Neural crest cell (in vitro differentiated cells): Measurements from ENCODE around the gene ACSL6. TPM values are rescaled to one million over a fixed set of nuclear protein-coding genes. Genes with fewer than 3 reads are reported as not detected.

Experiments
- DNase-seq: peaks from one replicate; pipeline ENCODE4 v3.0.0; 2021; ENCODE audit warnings: low read depth, mixed read lengths, low spot score
- H3K27ac Mint-ChIP-seq: one replicate; pipeline ENCODE4 v1.8.0; 2021; ENCODE audit warnings: mild to moderate bottlenecking, mixed read lengths; ENCODE audit not compliant: unreplicated experiment
- H3K27me3 Mint-ChIP-seq: 2 replicates; pipeline ENCODE4 v1.8.0; 2021; ENCODE audit warnings: low read depth, mild to moderate bottlenecking, mixed read lengths
- H3K36me3 Mint-ChIP-seq: 2 replicates; pipeline ENCODE4 v1.8.0; 2021; ENCODE audit warnings: low read depth, mild to moderate bottlenecking, mixed read lengths
- H3K4me1 Mint-ChIP-seq: 2 replicates; pipeline ENCODE4 v1.8.0; 2021; ENCODE audit warnings: mixed read lengths
- H3K4me3 Mint-ChIP-seq: one replicate; pipeline ENCODE4 v1.8.0; 2021; ENCODE audit warnings: mild to moderate bottlenecking, mixed read lengths
- H3K9me3 Mint-ChIP-seq: 2 replicates; pipeline ENCODE4 v1.8.0; 2021; ENCODE audit warnings: mixed read lengths
- CTCF ChIP-seq: fragments of 200-600 bp; sonication (generic); conservative IDR thresholded peaks from 2 replicates; pipeline ENCODE4 v1.5.0; 2021; ENCODE audit warnings: antibody characterized with exemption, mild to moderate bottlenecking
- total RNA-seq: library from RNA; stranded (reverse); gene quantifications from 2 replicates; pipeline ENCODE4 v1.2.1, GENCODE V29; 2021

ACSL6 gene
- total RNA-seq, 1 donor from 2014 or later = 0.84 TPM

GRCh38 chr5:131977212-131977604 is 34.2 kb downstream of the ACSL6 start:
- no peaks in the 10 kb centered on the region for H3K9me3 Mint-ChIP-seq
- H3K36me3 Mint-ChIP-seq = no peaks in the 10 kb centered on the region
- no peak for TF ChIP-seq CTCF
- DNase-seq = no peak
- H3K27ac Mint-ChIP-seq = no peak overlapping the region
- H3K4me3 Mint-ChIP-seq = no peak overlapping the region
- H3K27me3 Mint-ChIP-seq = no peaks in the 10 kb centered on the region
- H3K4me1 Mint-ChIP-seq = peaks cover 5% of the 10 kb centered on the region

- H3K4me3 Mint-ChIP-seq = no peak overlapping the region
- H3K27ac Mint-ChIP-seq = no peak overlapping the region
- H3K4me1 Mint-ChIP-seq = peaks cover 5% of the 10 kb centered on the region
- H3K9me3 Mint-ChIP-seq = no peaks in the 10 kb centered on the region
- H3K36me3 Mint-ChIP-seq = no peaks in the 10 kb centered on the region
- no peaks in the 10 kb centered on the region for H3K27me3 Mint-ChIP-seq
- no peak for DNase-seq
- TF ChIP-seq CTCF = no peak
Measured at GRCh38 chr5:131976414-131977211, 34.8 kb downstream of the ACSL6 start.

- Mint-ChIP-seq H3K36me3 (no peaks in the 10 kb centered on the region), H3K27me3 (no peaks in the 10 kb centered on the region), H3K4me1 (peaks cover 5% of the 10 kb centered on the region), H3K27ac (no peak overlapping the region), H3K4me3 (no peak overlapping the region), H3K9me3 (no peaks in the 10 kb centered on the region)
- TF ChIP-seq CTCF = no peak
- no peak for DNase-seq
Measured at GRCh38 chr5:131974956-131975726, 36.3 kb downstream of the ACSL6 start.

- Mint-ChIP-seq H3K27ac (no peak overlapping the region), H3K4me1 (peaks cover 5% of the 10 kb centered on the region), H3K9me3 (no peaks in the 10 kb centered on the region), H3K27me3 (no peaks in the 10 kb centered on the region), H3K36me3 (no peaks in the 10 kb centered on the region), H3K4me3 (no peak overlapping the region)
- TF ChIP-seq CTCF = no peak
- DNase-seq = no peak
Measured at GRCh38 chr5:131974622-131974955, 36.9 kb downstream of the ACSL6 start.

GRCh38 chr5:131974016-131974415 is 37.4 kb downstream of the ACSL6 start:
- no peak overlapping the region for H3K27ac Mint-ChIP-seq
- no peak for DNase-seq
- H3K4me3 Mint-ChIP-seq = no peak overlapping the region
- TF ChIP-seq CTCF = no peak
- no peaks in the 10 kb centered on the region for H3K27me3 Mint-ChIP-seq
- peaks cover 5% of the 10 kb centered on the region for H3K4me1 Mint-ChIP-seq
- no peaks in the 10 kb centered on the region for H3K36me3 Mint-ChIP-seq
- no peaks in the 10 kb centered on the region for H3K9me3 Mint-ChIP-seq
